B cell (primary cell): Measurements from ENCODE around the gene GNAL. TPM values are rescaled to one million over a fixed set of nuclear protein-coding genes. Genes with fewer than 3 reads are reported as not detected.

Experiments used
- ATAC-seq: fragments of 200-7000 bp; cut with Tn5 transposase; one replicate; pipeline ENCODE4 v1.10.0; 2021; ENCODE audit warnings: low read depth, mild to moderate bottlenecking, moderate number of reproducible peaks, moderate library complexity
- CTCF ChIA-PET: fragments of 350-600 bp; sonication (Branson Sonifier 250); formaldehyde crosslinking; loops from one replicate; lab custom pipeline; 2021; ENCODE audit warnings: antibody characterized with exemption, inconsistent platforms; lab: Charles Lee
- POLR2A ChIA-PET: fragments of 350-600 bp; sonication (Branson Sonifier 250); formaldehyde crosslinking; loops from one replicate; lab custom pipeline; 2021; ENCODE audit warnings: antibody characterized with exemption; lab: Charles Lee
- DNase-seq: peaks from one replicate; pipeline ENCODE4 v3.0.0; 2013
- H2AFZ ChIP-seq: 2 replicates; pipeline ENCODE4 v1.6.1; 2012; ENCODE audit warnings: mild to moderate bottlenecking, low read depth, low read length; ENCODE audit not compliant: insufficient read depth, poor library complexity, severe bottlenecking
- H3K27ac ChIP-seq, 2 donors: 1 replicate in 1 of 2; 2 replicates in 1 of 2; pipeline ENCODE4 v1.5.1; 2012 to 2013; ENCODE audit warnings: low read length in 2 of 2, mild to moderate bottlenecking in 2 of 2, moderate library complexity in 1 of 2
- H3K27me3 ChIP-seq, 4 experiments: fragments of 200-600 bp in 1 of 4; sonication (generic) in 1 of 4; replicated peaks in 1 of 4; 1 replicate in 2 of 4; 2 replicates in 2 of 4; pipeline versions ENCODE4 v1.6.1 to v1.7.0; 2013 to 2016; ENCODE audit warnings: low read length in 3 of 4, mild to moderate bottlenecking in 2 of 4, mixed read lengths in 1 of 4, moderate library complexity in 1 of 4; ENCODE audit not compliant: insufficient read depth in 4 of 4, control insufficient read depth in 3 of 4; ENCODE audit errors: control extremely low read depth in 1 of 4
- H3K36me3 ChIP-seq, 2 experiments: replicated peaks in 1 of 2; 1 replicate in 1 of 2; 2 replicates in 1 of 2; pipeline versions ENCODE4 v1.6.1 to v1.7.1; 2013; ENCODE audit warnings: low read length in 1 of 2; ENCODE audit not compliant: insufficient read depth in 2 of 2, control insufficient read depth in 1 of 2; ENCODE audit errors: control extremely low read depth in 1 of 2, extremely low read depth in 1 of 2
- H3K4me1 ChIP-seq, 2 donors: fragments of 200-600 bp in 1 of 2; sonication (generic) in 1 of 2; 1 replicate in 1 of 2; 2 replicates in 1 of 2; pipeline versions ENCODE4 v1.5.1 to v1.6.1; 2013 to 2017; ENCODE audit warnings: low read length in 2 of 2; ENCODE audit not compliant: control insufficient read depth in 2 of 2, insufficient read depth in 2 of 2
- H3K4me2 ChIP-seq: replicated peaks from 2 replicates; pipeline ENCODE3; 2012; ENCODE audit warnings: mild to moderate bottlenecking, low read depth, low read length; ENCODE audit not compliant: poor library complexity, severe bottlenecking
- H3K4me3 ChIP-seq, 5 experiments: fragments of 200-600 bp in 1 of 5; sonication (generic) in 1 of 5; 1 replicate in 3 of 5; 2 replicates in 2 of 5; pipeline versions ENCODE4 v1.5.1 to v1.7.0; 2011 to 2016; ENCODE audit warnings: low read length in 4 of 5, mild to moderate bottlenecking in 4 of 5, low read depth in 2 of 5, control low read depth in 1 of 5, moderate library complexity in 1 of 5; ENCODE audit not compliant: insufficient read depth in 1 of 5; ENCODE audit errors: control extremely low read depth in 1 of 5, extremely low read depth in 1 of 5
- H3K79me2 ChIP-seq: fragments of 200-600 bp; sonication (generic); one replicate; pipeline ENCODE4 v1.6.0; 2016; ENCODE audit warnings: low read length; ENCODE audit not compliant: control insufficient read depth, insufficient read depth
- H3K9ac ChIP-seq: fragments of 200-600 bp; sonication (generic); 2 replicates; pipeline ENCODE4 v1.6.1; 2017; ENCODE audit warnings: mild to moderate bottlenecking, low read length, moderate library complexity
- H3K9me3 ChIP-seq, 3 donors: one replicate each; pipeline versions ENCODE4 v1.6.1 to v1.7.1; 2013; ENCODE audit warnings: low read length in 2 of 3; ENCODE audit not compliant: control insufficient read depth in 2 of 3, insufficient read depth in 1 of 3; ENCODE audit errors: control extremely low read depth in 1 of 3
- H4K20me1 ChIP-seq: 2 replicates; pipeline ENCODE4 v1.6.0; 2012; ENCODE audit warnings: mild to moderate bottlenecking, low read length; ENCODE audit not compliant: insufficient read depth, control insufficient read depth, poor library complexity, severe bottlenecking
- H3K27ac Mint-ChIP-seq: one replicate; pipeline ENCODE4 v1.8.0; 2021; ENCODE audit warnings: mixed read lengths
- H3K27me3 Mint-ChIP-seq: one replicate; pipeline ENCODE4 v1.8.0; 2021; ENCODE audit warnings: mixed read lengths
- H3K4me1 Mint-ChIP-seq: one replicate; pipeline ENCODE4 v1.8.0; 2021; ENCODE audit warnings: mixed read lengths
- H3K4me3 Mint-ChIP-seq: one replicate; pipeline ENCODE4 v1.8.0; 2021; ENCODE audit warnings: mixed read lengths
- H3K9me3 Mint-ChIP-seq: one replicate; pipeline ENCODE4 v1.8.0; 2022; ENCODE audit warnings: mixed read lengths; ENCODE audit not compliant: insufficient read depth
- EZH2 ChIP-seq: IDR thresholded peaks from 2 replicates; pipeline ENCODE4 v1.6.1; 2012; ENCODE audit warnings: borderline replicate concordance, low read depth, mild to moderate bottlenecking, moderate library complexity, low read length; ENCODE audit not compliant: insufficient read depth, poor library complexity, severe bottlenecking
- WGBS: methylation state at CpG from one replicate; pipeline ENCODE4 v1.1.5; 2013; ENCODE audit warnings: missing lambda C conversion rate; ENCODE audit not compliant: insufficient coverage; 5-methylcytosine and 5-hydroxymethylcytosine counted together
- intact Hi-C: fragments of 100-400 bp; cut with micrococcal nuclease; formaldehyde crosslinking; loops from one replicate; pipeline ENCODE4 v1.10.0; 2022
- polyA plus RNA-seq: library from polyadenylated mRNA; depleted of rRNA; stranded (reverse); fragments of >200 nt; gene quantifications from 2 replicates; pipeline ENCODE4 v1.2.3, GENCODE V29; 2012
- total RNA-seq, 2 donors: library from RNA; stranded (reverse); fragments of 120-200 nt in 1 of 2; gene quantifications; 1 replicate in 1 of 2; 2 replicates in 1 of 2; pipeline versions ENCODE4 v1.2.3 to v1.2.4, GENCODE V29; 2013 to 2022
- TF ChIP-seq, protein P1 (sequence below): fragments of 200-600 bp; IDR thresholded peaks from one replicate; pipeline ENCODE4 v1.8.0; 2022; ENCODE audit warnings: antibody characterized with exemption, mild to moderate bottlenecking

The GNAL gene
- total and polyA plus RNA-seq, 2 donors (not counting 1 experiment from before 2014, with no cell fraction given): 0.01 to 0.12 TPM

DNA sequence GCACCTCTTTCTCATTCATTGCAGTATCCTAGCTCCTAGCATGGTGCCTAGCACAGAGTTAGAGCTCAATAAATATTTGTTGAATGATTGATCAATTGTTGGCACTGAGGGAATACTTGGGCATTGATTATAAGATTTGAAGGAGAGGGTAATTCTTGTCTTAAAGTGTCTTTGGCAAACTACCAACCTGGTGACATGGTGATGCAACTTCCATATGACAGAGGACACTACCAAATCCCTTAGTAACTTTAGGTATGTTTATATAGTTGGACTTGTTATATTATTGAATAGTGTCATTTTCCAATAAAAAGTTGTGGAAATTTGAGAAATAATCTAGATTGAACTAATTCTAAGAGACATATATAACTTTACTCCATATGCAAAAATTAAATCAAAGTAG is 103.6 kb downstream of the GNAL start:
- TF ChIP-seq, protein P1, sequence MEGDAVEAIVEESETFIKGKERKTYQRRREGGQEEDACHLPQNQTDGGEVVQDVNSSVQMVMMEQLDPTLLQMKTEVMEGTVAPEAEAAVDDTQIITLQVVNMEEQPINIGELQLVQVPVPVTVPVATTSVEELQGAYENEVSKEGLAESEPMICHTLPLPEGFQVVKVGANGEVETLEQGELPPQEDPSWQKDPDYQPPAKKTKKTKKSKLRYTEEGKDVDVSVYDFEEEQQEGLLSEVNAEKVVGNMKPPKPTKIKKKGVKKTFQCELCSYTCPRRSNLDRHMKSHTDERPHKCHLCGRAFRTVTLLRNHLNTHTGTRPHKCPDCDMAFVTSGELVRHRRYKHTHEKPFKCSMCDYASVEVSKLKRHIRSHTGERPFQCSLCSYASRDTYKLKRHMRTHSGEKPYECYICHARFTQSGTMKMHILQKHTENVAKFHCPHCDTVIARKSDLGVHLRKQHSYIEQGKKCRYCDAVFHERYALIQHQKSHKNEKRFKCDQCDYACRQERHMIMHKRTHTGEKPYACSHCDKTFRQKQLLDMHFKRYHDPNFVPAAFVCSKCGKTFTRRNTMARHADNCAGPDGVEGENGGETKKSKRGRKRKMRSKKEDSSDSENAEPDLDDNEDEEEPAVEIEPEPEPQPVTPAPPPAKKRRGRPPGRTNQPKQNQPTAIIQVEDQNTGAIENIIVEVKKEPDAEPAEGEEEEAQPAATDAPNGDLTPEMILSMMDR: no peak
- no peak for TF ChIP-seq EZH2
- intact Hi-C loops: no loop called here
- H3K27me3 Mint-ChIP-seq: peaks cover 6% of the 10 kb centered on the region

DNA sequence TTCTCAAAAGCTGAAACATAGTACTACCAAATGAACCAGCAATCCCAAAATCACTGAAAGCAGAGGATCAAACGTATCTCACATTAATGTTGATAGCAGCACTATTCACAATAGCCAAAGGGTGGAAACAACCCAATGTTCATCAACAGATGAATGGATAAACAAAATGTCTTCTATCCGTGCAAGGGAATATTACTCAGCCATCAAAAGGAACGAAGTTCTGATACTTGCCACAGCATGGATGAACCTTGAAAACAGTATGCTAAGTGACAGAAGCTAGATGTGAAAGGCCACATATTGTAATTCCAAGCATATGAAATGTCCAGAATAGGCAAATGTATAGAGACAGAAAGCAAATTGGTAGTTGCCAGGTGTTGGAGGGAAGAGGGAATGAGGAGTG is 105.1 kb downstream of the GNAL start:
- H3K9me3 Mint-ChIP-seq: no peaks in the 10 kb centered on the region
- intact Hi-C loops: no loop called here
- DNase-seq: no peak
- POLR2A ChIA-PET: no interaction called here
- ATAC-seq: no peak
- H3K27me3 ChIP-seq: peaks cover 0 to 3% (median 0%) of the 10 kb centered on the region in 4 experiments
- peaks cover 6% of the 10 kb centered on the region for H3K27me3 Mint-ChIP-seq
- no peaks in the 10 kb centered on the region for H3K9me3 ChIP-seq
- TF ChIP-seq EZH2: no peak
- no peak overlapping the region for H3K27ac Mint-ChIP-seq
- no peak overlapping the region for H3K9ac ChIP-seq
- H3K4me2 ChIP-seq: no peak overlapping the region
- 95% methylated on average over 2 of the region's 3 CpGs for WGBS
- peaks cover 0 to 6% of the 10 kb centered on the region in 2 donors for H3K4me1 ChIP-seq
- H2AFZ ChIP-seq: no peak overlapping the region
- H3K4me1 Mint-ChIP-seq: peaks cover 8% of the 10 kb centered on the region
- no peak overlapping the region for H3K4me3 Mint-ChIP-seq
- CTCF ChIA-PET: no interaction called here
- H3K4me3 ChIP-seq: no peak overlapping the region
- H4K20me1 ChIP-seq: no peaks in the 10 kb centered on the region
- no peak overlapping the region for H3K27ac ChIP-seq
- H3K79me2 ChIP-seq: no peaks in the 10 kb centered on the region
- H3K36me3 ChIP-seq: no peaks in the 10 kb centered on the region

More for the DNA sequence above, 103.6 kb downstream of the GNAL start:
- Mint-ChIP-seq H3K4me3 (no peak overlapping the region), H3K4me1 (peaks cover 8% of the 10 kb centered on the region), H3K27ac (no peak overlapping the region), H3K9me3 (no peaks in the 10 kb centered on the region)
- no peak overlapping the region for H3K27ac ChIP-seq
- no peaks in the 10 kb centered on the region for H4K20me1 ChIP-seq
- H2AFZ ChIP-seq: no peak overlapping the region
- H3K4me1 ChIP-seq: peaks cover 0 to 6% of the 10 kb centered on the region in 2 donors
- DNase-seq (no peak), ATAC-seq (no peak)
- H3K27me3 ChIP-seq: peaks cover 0 to 3% (median 0%) of the 10 kb centered on the region in 4 experiments
- CTCF ChIA-PET: no interaction called here
- no peaks in the 10 kb centered on the region for H3K9me3 ChIP-seq
- no peak overlapping the region for H3K4me3 ChIP-seq
- no peak overlapping the region for H3K9ac ChIP-seq
- H3K79me2 ChIP-seq: no peaks in the 10 kb centered on the region
- H3K4me2 ChIP-seq: no peak overlapping the region
- H3K36me3 ChIP-seq: no peaks in the 10 kb centered on the region
- POLR2A ChIA-PET: no interaction called here
